Measurements from ENCODE around the gene CILP2. TPM values are rescaled to one million over a fixed set of nuclear protein-coding genes. Genes with fewer than 3 reads are reported as not detected.

CILP2 gene
- total and polyA plus RNA-seq, 4 donors = 0.08 to 0.42 (median 0.09) TPM; not detected in 1

DNA sequence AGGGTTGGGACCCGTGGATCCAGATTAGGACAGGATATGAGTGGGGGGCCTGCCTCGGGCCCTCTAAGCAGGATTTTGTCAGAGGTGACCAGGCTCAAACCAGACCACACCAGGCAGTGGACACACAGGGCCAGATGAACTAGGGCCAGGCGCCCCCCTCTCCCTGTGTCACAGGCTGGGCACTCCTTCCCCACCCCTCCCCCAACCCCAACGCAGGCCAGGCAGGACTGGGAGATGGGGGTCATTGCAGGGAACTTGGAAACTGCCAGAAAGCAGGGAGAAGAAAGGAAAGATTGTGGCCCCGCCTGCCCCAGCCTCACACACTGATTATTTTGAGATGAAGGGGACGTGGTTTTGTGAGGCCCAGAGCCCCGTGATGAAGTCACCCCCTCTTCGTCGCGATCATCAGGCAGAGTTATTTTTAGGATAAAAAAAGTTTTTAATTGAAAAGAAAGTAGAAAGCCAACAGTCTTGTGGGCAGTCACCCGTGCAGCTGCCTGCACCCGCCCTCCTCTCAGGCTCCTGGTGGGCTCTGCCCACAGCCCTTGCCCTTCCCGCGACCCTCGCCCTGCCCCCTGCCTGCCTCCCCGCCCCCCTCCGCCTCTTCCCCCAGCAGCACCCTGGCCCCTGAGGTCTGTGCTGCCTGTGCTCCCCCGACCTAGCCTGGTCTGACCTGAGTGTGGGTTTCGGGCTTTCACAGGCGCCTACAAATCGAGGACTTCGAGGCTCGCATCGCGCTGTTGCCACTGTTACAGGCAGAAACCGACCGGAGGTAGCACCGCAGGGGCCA, 11.3 kb upstream of the CILP2 start:
- no peaks in the 10 kb centered on the region for H3K4me1 ChIP-seq (ENCODE audit: control insufficient read depth in 4 of 4, insufficient read depth in 4 of 4, low read length in 3 of 4)
- DNase-seq (ENCODE audit: low spot score) = no peak
- 89% methylated on average over 28 of the region's 28 CpGs for WGBS

DNA sequence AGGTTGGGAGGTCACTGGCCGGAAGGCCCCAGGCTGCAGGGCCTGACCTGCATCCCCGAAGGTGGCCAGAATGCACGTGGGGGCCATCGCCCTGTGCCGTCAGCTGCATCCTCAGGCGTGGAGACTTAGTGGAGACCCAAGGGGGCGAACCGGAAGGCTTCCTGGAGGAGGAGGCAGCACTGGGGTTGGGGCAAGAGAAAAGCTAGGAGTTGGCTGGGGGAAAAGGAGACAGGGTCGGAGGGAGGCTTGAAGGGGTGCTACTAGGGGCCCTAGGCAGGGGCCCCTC, 10.8 kb upstream of the CILP2 start:
- DNase-seq (ENCODE audit: low spot score) = no peak
- TF ChIP-seq TAF1 (conservative IDR thresholded peaks at IDR 0.05) (no peak), FOXA2 (IDR thresholded peaks at IDR 0.05) (no peak), HNF4A (conservative IDR thresholded peaks at IDR 0.05) (no peak), JUND (IDR thresholded peaks at IDR 0.05) (no peak), EGR1 (IDR thresholded peaks at IDR 0.05; ENCODE audit: low read depth in 2 of 2) (no peak), FOXA1 (IDR thresholded peaks at IDR 0.05) (no peak), YY1 (IDR thresholded peaks at IDR 0.05) (no peak), HNF4G (IDR thresholded peaks at IDR 0.05) (no peak), NR2F2 (IDR thresholded peaks at IDR 0.05) (no peak), SP1 (IDR thresholded peaks at IDR 0.05) (no peak), GABPA (IDR thresholded peaks at IDR 0.05 in 1 of 2, conservative IDR thresholded peaks at IDR 0.05 in 1 of 2) (no peak)
- TF ChIP-seq, protein P1, sequence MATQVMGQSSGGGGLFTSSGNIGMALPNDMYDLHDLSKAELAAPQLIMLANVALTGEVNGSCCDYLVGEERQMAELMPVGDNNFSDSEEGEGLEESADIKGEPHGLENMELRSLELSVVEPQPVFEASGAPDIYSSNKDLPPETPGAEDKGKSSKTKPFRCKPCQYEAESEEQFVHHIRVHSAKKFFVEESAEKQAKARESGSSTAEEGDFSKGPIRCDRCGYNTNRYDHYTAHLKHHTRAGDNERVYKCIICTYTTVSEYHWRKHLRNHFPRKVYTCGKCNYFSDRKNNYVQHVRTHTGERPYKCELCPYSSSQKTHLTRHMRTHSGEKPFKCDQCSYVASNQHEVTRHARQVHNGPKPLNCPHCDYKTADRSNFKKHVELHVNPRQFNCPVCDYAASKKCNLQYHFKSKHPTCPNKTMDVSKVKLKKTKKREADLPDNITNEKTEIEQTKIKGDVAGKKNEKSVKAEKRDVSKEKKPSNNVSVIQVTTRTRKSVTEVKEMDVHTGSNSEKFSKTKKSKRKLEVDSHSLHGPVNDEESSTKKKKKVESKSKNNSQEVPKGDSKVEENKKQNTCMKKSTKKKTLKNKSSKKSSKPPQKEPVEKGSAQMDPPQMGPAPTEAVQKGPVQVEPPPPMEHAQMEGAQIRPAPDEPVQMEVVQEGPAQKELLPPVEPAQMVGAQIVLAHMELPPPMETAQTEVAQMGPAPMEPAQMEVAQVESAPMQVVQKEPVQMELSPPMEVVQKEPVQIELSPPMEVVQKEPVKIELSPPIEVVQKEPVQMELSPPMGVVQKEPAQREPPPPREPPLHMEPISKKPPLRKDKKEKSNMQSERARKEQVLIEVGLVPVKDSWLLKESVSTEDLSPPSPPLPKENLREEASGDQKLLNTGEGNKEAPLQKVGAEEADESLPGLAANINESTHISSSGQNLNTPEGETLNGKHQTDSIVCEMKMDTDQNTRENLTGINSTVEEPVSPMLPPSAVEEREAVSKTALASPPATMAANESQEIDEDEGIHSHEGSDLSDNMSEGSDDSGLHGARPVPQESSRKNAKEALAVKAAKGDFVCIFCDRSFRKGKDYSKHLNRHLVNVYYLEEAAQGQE (IDR thresholded peaks at IDR 0.05) = no peak
- TF ChIP-seq, protein P2, sequence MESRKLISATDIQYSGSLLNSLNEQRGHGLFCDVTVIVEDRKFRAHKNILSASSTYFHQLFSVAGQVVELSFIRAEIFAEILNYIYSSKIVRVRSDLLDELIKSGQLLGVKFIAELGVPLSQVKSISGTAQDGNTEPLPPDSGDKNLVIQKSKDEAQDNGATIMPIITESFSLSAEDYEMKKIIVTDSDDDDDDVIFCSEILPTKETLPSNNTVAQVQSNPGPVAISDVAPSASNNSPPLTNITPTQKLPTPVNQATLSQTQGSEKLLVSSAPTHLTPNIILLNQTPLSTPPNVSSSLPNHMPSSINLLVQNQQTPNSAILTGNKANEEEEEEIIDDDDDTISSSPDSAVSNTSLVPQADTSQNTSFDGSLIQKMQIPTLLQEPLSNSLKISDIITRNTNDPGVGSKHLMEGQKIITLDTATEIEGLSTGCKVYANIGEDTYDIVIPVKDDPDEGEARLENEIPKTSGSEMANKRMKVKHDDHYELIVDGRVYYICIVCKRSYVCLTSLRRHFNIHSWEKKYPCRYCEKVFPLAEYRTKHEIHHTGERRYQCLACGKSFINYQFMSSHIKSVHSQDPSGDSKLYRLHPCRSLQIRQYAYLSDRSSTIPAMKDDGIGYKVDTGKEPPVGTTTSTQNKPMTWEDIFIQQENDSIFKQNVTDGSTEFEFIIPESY (IDR thresholded peaks at IDR 0.05) = no peak
- TF ChIP-seq, protein P3, sequence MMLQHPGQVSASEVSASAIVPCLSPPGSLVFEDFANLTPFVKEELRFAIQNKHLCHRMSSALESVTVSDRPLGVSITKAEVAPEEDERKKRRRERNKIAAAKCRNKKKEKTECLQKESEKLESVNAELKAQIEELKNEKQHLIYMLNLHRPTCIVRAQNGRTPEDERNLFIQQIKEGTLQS (IDR thresholded peaks at IDR 0.05) = no peak
- TF ChIP-seq, protein P4, sequence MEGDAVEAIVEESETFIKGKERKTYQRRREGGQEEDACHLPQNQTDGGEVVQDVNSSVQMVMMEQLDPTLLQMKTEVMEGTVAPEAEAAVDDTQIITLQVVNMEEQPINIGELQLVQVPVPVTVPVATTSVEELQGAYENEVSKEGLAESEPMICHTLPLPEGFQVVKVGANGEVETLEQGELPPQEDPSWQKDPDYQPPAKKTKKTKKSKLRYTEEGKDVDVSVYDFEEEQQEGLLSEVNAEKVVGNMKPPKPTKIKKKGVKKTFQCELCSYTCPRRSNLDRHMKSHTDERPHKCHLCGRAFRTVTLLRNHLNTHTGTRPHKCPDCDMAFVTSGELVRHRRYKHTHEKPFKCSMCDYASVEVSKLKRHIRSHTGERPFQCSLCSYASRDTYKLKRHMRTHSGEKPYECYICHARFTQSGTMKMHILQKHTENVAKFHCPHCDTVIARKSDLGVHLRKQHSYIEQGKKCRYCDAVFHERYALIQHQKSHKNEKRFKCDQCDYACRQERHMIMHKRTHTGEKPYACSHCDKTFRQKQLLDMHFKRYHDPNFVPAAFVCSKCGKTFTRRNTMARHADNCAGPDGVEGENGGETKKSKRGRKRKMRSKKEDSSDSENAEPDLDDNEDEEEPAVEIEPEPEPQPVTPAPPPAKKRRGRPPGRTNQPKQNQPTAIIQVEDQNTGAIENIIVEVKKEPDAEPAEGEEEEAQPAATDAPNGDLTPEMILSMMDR (IDR thresholded peaks at IDR 0.05; ENCODE audit: low read depth, low read length, missing input control) = no peak
- TF ChIP-seq, protein P5, sequence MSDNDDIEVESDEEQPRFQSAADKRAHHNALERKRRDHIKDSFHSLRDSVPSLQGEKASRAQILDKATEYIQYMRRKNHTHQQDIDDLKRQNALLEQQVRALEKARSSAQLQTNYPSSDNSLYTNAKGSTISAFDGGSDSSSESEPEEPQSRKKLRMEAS (IDR thresholded peaks at IDR 0.05) = no peak
- no peaks in the 10 kb centered on the region for H3K27me3 ChIP-seq (ENCODE audit: control insufficient read depth in 4 of 4, insufficient read depth in 4 of 4, low read length in 3 of 4)
- H3K27ac ChIP-seq (ENCODE audit: low read depth in 1 of 2, low read length in 2 of 2) = no peak overlapping the region
- H3K4me1 ChIP-seq (ENCODE audit: control insufficient read depth in 4 of 4, insufficient read depth in 4 of 4, low read length in 3 of 4) = peaks cover 0 to 4% (median under 1%) of the 10 kb centered on the region in 4 donors
- no peak overlapping the region for H3K4me3 ChIP-seq (ENCODE audit: low read depth in 1 of 3, low read length in 3 of 3)
- H3K9ac ChIP-seq (ENCODE audit: low read depth in 1 of 2, low read length in 2 of 2) = no peak overlapping the region
- peaks cover 0 to 10% (median 6%) of the 10 kb centered on the region in 4 donors for H3K36me3 ChIP-seq (ENCODE audit: control insufficient read depth in 4 of 4, insufficient read depth in 3 of 4, low read depth in 1 of 4, low read length in 3 of 4)
- 97% methylated on average over 9 of the region's 9 CpGs for WGBS
- no peaks in the 10 kb centered on the region for H3K9me3 ChIP-seq (ENCODE audit: control insufficient read depth in 4 of 4, low read length in 3 of 4)

More for the DNA sequence above, 11.3 kb upstream of the CILP2 start:
- TF ChIP-seq FOXA1 (IDR thresholded peaks at IDR 0.05) (no peak), YY1 (IDR thresholded peaks at IDR 0.05) (no peak), FOXA2 (IDR thresholded peaks at IDR 0.05) (no peak), RAD21 (IDR thresholded peaks at IDR 0.05) (no peak), EGR1 (IDR thresholded peaks at IDR 0.05; ENCODE audit: low read depth in 2 of 2) (no peak)
- no peak overlapping the region for H3K9ac ChIP-seq (ENCODE audit: low read depth in 1 of 2, low read length in 2 of 2)
- H3K9me3 ChIP-seq (ENCODE audit: control insufficient read depth in 4 of 4, low read length in 3 of 4) = no peaks in the 10 kb centered on the region
- no peak overlapping the region for H3K27ac ChIP-seq (ENCODE audit: low read depth in 1 of 2, low read length in 2 of 2)
- peaks cover 0 to 10% (median 6%) of the 10 kb centered on the region in 4 donors for H3K36me3 ChIP-seq (ENCODE audit: control insufficient read depth in 4 of 4, insufficient read depth in 3 of 4, low read depth in 1 of 4, low read length in 3 of 4)
- H3K4me3 ChIP-seq (ENCODE audit: low read depth in 1 of 3, low read length in 3 of 3) = no peak overlapping the region
- no peaks in the 10 kb centered on the region for H3K27me3 ChIP-seq (ENCODE audit: control insufficient read depth in 4 of 4, insufficient read depth in 4 of 4, low read length in 3 of 4)

Data from liver (tissue), 9 donors.